NCI-H524 (cell line): ENCODE measurements around the gene AFF1.

ENCODE experiments used
- DNase-seq, 2 experiments: peaks; one replicate each; lab custom pipeline; 2025; lab: John Stamatoyannopoulos, UW

Gene AFF1

DNA sequence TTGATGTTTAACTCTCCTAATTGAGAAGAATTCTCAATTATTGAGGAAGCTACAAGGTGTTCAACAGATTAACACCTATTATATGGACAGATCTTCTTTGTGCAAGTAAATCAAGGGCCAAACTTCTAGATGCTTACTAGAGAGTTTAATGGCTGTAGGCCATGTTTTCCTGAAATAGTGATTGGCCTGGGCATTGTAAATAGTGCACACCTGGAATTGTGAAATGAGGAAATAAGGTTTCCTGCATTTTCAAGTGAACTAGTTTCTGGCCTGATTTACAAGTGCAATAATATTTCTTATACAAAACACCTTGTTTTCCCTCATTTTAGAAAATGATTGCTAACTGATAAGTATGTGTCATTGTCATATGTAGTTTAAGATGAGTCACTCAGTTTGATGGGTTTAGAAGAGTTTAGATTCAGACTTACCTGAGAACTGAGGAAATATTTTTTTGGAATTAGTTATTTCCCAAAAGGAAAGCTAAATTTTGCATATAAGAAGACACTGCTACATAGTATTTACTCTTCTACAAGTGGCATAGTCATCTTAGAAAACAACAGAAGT, 21.2 kb downstream of the AFF1 start:
- DNase-seq = no peak

DNA sequence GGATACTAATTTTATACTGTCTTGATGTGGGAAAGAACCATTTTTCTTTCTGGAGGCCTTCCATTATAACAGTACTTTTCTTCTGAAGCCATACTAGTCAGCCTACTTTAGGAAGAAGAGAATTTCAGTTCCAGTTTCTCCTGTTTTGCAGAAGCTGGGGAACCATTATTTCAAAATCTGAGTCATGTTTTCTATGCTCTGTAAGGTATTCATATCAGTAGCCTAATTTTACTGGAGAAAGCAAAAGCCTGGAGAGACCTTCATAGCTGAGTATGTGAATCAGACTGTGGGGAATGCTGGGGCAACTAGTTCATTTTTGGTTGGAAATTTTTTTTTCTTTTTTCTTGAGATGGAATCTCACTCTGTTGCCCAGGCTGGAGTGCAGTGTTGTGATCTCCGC, 22.4 kb downstream of the AFF1 start:
- no peak for DNase-seq

DNA sequence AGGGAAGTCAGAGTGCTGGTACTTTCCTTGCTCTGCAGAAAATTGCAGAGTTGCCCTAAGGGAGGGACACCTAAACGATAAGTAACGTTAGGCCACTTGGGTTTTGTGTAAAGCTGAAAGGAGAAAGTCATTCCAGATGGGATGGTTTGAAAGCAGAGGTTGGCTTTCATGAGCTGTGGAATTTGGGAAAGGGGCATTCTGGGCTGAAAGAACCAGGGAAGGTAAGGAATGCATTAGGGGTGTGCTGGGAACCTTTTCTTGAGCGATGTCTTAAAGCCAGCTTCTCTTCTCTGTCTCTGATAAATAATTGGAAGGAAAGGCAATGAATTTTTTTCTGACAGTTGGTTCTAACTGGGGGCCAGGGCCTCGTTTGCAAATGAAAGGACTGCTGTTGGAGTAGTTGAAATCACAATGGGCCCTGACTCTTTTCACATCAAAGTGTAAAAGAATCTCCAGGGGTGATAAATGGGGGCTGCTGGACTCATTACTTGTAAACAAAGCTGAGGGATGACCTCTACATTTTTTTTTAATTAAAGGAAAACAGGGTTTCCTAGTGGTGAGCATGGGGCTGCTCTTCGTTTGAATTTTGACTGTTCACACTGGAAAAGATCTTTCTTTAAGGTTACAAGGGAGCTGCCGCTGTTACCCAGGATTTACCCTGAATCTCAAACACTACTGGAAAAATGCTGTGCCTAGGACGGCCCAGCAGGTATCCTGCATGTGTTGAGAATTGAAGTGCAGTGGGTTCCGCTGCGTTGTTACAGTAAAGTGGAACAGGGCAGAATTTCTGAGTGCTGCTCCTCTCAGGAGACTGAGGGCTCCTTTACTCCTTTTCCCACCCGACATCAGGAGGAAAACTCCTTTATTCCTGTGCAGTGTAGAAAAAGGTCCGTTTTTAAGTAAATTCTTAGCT, 25.0 kb downstream of the AFF1 start:
- DNase-seq = no peak

DNA sequence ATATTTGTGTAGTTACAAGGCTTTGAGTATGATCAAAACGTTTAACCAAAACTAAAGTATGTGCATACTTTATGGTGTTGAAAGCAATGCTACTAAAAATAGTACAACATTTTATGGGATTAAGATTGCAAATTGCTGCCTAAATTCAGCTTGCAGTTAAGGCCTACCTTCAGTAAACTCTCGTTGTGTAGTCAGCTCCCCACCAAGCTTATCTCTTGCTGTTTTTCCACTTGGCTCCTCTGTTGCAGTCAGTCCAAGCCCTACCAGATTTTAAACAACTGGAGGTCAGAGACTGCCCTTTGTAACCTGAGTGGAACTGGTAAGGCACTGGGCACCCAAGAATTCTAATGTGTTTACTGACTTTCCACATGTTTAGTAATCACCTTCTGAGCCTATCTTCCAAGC, 25.7 kb downstream of the AFF1 start:
- DNase-seq = no peak

DNA sequence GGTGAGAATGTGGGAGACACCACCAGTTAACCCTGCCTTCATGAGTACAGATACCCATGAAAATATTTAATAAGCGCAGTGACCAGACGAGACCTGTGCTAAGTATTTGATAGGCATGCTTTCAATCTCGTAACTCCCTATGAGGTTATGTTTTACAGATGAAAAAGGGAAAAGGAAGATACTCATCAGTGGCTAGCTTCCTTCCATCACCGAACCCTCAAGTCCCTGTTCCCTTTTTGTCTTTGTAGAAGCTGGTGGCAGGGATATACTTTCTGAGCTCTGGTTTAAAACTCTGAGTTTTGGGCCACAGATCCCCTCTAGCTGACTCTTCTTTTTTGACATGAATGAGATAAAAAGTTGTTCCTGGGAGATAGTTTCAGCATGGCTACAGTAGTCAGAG, 26.3 kb downstream of the AFF1 start:
- DNase-seq = no peak

DNA sequence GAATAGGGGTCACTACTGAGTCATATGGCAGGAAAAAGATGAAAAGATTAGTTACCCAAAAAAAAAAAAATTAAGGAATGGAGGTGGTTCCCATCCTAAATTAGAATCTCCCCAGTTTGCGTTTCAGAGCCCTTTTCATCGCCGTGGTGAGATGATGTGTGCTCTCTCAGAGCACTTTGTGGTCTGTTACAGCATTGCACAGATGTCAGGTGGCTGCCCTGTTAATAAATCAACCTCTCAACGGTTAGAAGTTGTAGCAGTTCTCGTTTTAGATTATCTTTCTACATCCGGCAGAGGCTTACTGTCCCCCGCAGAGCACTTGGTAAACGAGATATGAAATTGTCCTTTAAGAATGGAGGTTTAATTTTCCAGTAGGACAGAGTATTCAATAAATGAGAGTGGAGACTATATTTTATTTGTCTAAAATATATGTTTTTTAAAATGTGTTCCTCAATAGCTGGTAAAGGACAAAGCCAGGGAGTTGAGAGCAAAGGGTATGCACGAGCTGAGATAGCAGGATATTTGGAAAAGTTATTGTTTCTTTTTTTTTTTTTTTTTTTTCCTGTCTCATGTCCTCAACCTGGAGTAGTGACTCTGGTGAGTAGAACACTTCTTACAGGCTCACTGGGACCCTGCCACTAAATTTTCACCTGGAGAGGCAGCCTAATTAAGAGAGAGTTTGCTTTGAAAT, 26.9 kb downstream of the AFF1 start:
- peak; percentile 12 to 69 for DNase-seq

DNA sequence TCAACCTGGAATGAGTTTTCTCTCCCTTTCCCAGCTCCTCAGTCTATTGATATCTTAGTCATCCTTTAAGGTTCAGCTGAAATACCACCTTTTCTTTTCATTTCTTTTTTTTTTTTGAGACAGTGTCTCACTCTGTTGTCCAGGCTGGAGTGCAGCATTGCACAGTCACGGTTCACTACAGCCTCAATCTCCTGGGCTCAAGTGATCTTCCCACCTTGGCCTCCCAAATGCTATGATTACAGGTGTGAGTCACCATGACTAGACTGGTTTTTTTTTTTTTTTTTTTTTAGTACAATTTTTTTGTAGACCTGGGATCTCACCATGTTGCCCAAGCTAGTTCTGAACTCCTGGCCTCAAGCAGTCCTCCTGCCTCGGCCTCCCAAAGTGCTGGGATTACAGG, 28.9 kb downstream of the AFF1 start:
- no peak for DNase-seq

DNA sequence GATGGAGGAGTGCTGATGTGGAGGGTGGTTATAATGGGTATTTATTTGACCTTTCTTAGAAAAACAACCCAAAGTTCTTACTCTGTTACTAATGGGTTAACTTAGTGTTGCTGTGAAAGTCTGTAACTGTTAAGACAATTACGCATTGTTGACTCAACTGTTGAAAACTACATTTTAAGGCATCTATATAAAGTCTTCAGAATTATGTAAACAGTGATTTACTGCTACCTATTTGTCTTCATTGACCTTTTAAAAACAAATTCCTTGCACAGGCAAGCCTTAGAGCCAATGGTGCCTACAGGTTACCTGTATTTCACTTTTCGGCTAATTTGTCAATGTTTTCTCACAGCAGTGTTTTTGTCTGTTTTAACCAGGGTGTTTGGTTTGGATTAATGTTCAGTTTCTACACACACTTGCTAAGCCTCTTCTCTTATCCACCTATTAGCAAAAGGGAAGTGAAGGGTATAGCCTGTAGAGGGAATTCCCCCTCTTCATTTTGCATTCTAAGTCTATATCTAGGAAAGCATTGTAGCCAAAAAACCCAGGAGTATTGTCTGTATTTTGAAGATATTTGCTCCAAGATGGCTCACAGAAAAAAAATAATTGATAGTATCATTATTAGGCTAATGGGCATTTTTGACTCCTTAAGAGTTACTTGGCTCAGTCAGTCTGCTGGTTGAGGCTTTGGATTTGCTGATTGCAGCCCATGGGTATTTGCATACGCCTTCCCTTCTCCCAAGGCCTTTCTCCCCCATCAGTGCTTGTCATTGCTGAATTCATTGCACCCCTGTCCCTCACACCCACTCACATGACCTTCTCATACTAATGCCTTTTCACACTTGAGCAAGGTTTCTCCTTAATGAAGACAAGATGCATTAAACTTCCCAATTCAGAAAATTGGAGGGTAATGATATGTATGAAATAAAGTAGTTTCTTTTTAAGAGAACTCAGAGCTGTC, 30.5 kb downstream of the AFF1 start:
- no peak for DNase-seq

DNA sequence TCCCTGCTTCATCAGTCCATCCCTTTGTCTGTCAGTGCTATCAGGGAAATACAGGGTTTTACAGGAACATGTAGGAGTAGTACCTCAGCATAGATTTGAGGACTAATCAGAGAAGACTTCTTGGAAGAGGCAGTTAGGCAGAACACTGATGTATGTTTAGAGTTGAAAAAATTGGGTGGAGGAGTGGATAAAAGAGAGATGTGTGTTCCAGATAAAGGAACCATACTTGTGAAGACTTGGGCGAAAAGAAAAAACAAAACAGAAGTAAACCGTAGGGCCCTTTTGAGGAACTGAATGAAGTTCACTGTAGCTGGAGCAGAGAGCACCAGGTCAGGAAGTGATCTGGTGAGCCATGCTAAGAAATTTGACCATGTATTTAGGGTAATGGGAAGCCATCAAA, 32.3 kb downstream of the AFF1 start:
- no peak for DNase-seq

DNA sequence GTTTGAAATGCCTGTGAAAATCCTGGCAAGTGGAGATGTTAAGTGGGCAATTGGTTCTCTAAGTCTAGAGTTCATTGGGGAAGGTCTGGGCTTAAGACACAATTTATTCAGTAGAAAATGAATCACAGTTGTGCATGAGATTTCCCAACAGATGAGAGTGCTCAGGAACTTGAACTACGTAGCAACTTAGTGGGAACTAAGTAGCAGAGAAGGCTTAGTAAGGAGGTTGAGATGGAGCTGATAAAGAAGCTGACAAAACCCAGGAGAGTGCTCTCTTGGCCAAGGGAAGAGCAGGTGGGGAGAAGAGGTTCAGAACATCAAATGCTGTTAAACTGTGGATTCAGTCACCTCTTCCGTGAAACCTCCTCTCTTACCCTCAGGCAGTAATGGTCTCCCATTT, 33.0 kb downstream of the AFF1 start:
- no peak for DNase-seq

DNA sequence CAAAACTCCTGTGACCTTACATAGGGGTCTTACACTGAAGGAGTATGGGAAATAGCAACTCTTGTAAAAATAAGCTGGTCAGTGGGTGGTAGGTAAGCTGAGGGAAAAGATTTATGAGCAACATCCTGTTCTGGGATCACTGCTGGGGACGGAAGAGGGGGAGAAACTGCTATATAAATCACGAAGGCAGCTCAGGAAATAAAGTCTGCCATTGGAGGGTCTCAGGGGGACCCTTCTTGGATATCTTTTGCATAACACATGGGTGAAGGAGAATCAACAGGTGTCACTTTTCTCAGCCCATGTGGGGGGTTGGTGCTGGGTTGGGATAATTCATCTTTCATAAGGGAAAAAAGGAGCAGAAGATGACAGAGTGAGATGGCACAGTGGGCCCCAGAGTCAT, 33.7 kb downstream of the AFF1 start:
- DNase-seq = no peak

DNA sequence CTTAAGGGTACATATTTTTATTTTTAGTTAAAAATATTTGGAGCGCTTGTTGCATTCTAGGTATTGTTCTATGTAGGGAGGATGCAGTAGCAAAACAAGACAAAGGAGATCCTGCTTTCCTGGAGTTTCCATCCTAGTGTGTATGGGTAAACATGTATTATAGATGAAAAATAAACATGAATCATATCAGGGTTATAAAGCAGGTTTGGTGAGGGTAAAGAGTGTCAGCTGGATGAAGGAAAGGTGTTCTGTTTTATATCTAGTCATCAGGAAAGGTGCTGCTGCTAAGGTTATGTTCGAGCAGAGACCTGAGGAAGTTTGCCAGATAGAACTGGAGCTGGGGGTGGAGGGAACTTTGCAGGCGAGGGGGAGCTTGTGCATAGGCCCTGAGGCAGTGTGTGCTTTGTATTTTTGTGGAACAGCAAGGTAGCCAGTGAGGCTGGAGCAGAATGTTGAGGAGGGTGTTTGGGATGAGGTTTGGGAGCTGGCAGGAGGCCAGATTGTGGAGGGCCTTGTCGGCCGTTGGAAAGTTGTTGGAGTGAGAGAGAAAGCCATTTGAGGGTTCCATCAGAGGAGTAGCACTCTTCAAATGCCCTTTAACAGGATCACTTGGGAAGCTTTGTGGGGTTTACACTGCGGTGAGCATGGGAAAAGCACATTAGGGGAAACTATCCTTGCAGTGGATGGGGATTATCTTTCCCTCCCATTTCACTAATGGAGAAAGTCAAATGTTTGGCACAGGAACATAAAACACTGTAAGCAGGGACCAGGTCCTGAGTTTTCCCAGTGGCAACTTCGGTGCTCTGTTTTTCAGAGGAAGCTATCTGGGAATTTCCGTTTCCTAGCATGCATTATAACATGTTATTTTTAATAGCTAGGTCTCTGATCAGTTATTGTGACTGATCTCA, 35.9 kb downstream of the AFF1 start:
- no peak for DNase-seq

DNA sequence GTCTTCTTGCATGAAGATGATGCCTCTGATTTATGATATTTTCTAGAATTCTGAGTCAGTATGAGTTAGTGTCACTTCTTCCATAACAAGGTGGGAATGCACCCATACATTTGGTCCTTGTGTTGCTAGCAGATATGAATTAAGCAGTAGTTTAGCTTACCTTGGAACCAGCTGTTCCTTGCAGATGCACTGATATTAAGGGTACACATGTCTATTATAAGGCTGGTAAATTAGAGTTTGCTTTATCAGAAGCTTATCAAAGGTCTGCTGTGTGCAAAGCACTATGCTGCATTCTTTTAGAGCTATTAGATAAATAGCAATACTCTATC, 36.5 kb downstream of the AFF1 start:
- no peak for DNase-seq

DNA sequence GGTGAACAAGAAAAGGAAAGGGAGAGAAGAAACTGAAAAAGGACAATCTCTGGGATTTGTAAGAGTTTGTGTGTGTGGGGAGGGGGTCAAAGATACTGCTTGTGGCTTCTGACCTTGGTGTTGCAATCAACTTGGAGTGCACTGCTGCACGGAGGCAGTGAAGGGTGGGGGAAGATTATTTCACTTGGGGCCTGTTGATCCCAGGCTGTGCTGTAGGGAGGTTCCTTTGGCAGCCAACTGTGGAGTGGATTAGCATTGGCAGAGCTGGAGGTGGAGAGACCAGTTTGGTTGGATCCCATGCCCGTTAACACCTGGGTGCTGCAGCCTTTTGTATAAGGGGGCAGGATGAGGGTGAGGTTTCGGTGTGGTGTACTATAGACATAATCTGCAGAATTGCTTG, 38.2 kb downstream of the AFF1 start:
- peak in 1 of 2 experiments; percentile 2 for DNase-seq

DNA sequence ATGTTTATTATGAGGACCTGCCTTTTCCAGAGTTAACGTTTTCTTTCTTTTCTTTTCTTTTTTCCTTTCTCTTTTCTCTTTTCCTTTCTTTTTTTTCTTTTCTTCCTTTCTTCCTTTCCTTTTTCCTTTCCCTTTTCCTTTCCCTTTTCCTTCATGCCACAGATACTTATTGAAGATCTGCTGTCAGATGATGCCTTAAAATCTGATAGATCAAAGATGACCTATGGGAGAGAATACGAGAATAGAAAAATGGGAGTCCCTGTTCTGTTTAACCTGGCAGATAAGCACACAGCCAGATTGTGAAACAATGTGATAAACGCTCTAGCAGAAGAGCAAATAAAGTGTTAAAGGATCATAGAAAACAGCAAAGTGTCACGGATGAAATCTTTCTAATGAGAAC, 38.9 kb downstream of the AFF1 start:
- no peak for DNase-seq

DNA sequence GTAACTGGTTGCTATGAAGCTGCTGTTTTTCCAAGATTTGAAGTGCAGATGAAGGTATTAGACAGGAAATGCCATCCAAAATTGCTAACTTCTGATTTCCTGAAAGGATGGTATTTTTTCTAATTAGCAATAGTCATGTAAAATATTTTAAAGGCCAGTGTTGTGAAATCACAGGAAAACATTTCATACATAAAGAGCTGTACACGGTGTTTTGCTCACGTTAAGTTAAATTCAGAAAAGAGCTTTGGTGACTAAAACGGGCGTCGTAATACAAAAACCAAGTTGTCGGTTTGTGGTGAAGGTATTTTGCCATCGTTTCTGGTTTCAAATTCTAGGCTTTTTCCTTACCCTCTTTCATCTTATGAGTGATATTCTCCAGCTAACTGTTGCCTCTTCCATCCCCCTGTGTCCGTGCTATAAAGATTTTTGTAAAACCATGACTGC, 39.8 kb downstream of the AFF1 start:
- DNase-seq = no peak

DNA sequence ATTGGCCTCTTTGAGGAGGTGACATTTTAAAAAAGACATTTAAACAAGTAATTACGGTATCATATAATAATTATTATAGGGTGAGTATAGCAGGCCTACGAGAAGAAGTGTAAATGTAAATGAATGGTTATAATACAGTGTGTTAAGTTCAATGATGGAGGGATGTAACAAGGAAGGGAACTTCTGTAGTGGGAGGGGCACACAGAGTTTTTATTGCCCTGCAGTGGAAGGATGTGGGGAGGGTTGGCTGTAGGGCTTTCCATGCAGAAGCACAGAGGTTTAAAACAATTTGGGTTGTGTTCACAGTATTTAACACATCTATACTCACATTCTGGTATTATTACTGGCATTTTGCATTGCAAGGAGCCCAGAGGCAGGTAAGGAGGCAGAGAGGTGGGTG, 41.1 kb downstream of the AFF1 start:
- DNase-seq = no peak

DNA sequence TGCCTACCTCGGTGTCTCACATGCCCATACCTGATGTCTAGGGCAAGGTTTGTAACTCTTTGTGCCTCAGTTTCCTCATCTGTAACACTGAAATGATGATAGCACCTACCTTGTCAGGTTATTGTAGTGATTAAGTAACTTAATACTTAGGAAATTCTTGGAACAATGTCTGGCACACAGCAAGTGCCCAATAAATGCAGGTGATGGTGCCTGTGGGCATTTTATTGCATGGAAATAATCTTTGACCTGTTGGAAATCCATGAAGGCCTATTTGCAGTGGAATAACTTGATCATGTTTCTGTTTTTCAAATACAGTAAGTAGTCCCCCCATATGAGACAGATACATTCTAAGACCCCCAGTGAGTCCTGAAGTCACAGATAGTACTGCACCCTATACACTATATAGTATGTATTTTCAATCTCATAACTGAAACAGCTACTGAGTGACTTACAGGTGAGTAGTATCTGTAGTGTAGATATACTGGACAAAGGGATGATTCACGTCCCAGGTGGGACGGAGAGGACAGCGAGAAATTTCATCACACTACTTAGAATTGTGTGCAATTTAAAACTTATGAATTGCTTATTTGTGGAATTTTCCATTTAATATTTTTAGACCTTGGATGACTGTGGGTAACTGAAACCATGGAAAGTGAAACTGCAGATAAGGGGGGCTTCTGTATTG, 42.1 kb downstream of the AFF1 start:
- no peak for DNase-seq

DNA sequence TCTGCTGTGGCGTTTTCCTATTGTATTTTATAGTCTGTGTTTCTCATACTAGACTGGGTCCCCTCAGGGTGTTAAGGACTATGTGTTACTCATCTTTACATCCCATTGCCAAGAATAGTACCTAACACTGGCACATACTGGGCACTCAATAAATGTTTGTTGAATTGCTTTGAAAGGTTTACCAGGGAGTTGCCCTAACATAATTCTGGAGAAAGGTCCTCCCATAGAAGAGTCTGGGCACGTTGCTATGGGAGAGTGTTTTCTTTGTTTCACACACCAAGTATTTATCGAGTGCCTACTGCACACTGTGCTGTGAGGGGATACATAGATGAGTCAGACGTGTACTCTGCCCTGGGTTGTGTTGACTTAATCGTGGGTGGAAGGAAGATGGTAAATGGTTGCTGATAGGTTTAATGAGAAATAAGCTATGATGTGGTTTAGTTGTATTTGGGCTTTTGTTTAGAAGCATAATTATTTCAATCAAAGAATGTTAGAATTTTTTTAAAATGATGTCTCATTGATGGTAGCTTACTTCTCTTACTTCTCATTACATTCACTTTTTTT, 42.9 kb downstream of the AFF1 start:
- DNase-seq = no peak

DNA sequence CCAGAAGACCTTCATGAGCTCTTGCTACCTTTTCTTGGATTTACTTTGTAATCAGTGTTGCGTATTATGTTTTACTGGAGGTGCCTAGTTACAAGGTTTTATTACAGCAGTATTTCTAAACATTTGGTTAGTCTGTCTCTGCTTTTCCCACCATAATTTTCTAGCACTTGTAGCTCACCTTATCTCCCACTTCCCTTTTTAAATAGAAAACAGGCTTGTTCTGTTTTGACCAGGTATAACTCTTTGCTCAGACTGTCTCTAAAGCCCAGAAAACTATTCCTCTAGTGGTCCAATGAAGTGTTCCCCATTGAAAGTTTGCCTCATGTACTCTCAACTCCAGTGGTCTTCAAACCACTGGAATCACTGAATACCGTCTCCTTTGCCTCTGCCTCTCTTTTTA, 43.9 kb downstream of the AFF1 start:
- no peak for DNase-seq
